IMR-90 (cell line): ENCODE results near the gene CUX1. TPM values are rescaled to one million over a fixed set of nuclear protein-coding genes. Genes with fewer than 3 reads are reported as not detected.

Experiments
- ATAC-seq: fragments of 200-7000 bp; cut with Tn5 transposase; 2 replicates; pipeline ENCODE4 v1.9.1; 2020; ENCODE audit warnings: low read depth, mild to moderate bottlenecking, moderate library complexity
- BruUV-seq: library from RNA; stranded (reverse); fragments of 400-500 nt; replicated peaks from 2 replicates; lab custom pipeline; 2021; lab: Mats Ljungman, UMichigan
- CTCF ChIA-PET: fragments of 300-600 bp; formaldehyde crosslinking; extraction: SDS; loops from one replicate; lab custom pipeline; 2021; ENCODE audit warnings: antibody characterized with exemption; lab: Yijun Ruan, JAX
- POLR2A ChIA-PET: fragments of 300-600 bp; sonication (Branson Sonifier 250); formaldehyde crosslinking; loops from one replicate; lab custom pipeline; 2022; ENCODE audit warnings: antibody characterized with exemption; ENCODE audit not compliant: unreplicated experiment; lab: Charles Lee
- DNase-seq: peaks from one replicate; pipeline ENCODE4 v3.0.0; 2013
- H2AFZ ChIP-seq: replicated peaks from 2 replicates; pipeline ENCODE3; 2013; ENCODE audit warnings: low read length, mild to moderate bottlenecking; ENCODE audit not compliant: poor library complexity
- H2AK5ac ChIP-seq: 2 replicates; pipeline ENCODE4 v1.6.1; 2013; ENCODE audit warnings: low read depth, low read length, inconsistent platforms
- H2AK9ac ChIP-seq: replicated peaks from 2 replicates; pipeline ENCODE3; 2013; ENCODE audit warnings: mild to moderate bottlenecking, low read depth, low read length, moderate library complexity; ENCODE audit not compliant: poor library complexity
- H2BK120ac ChIP-seq: 2 replicates; pipeline ENCODE4 v1.6.1; 2013; ENCODE audit warnings: low read depth, low read length, inconsistent platforms
- H2BK15ac ChIP-seq: 3 replicates; pipeline ENCODE4 v1.6.1; 2013; ENCODE audit warnings: low read depth, low read length, inconsistent platforms
- H2BK20ac ChIP-seq: 2 replicates; pipeline ENCODE4 v1.6.1; 2013; ENCODE audit warnings: low read depth, mild to moderate bottlenecking, inconsistent platforms, low read length, moderate library complexity
- H2BK5ac ChIP-seq: 2 replicates; pipeline ENCODE4 v1.6.1; 2013; ENCODE audit warnings: mild to moderate bottlenecking, low read depth, low read length, inconsistent platforms; ENCODE audit not compliant: poor library complexity, severe bottlenecking
- H3K14ac ChIP-seq: replicated peaks from 2 replicates; pipeline ENCODE4 v1.6.1; 2013; ENCODE audit warnings: low read depth, low read length, inconsistent platforms
- H3K18ac ChIP-seq: 2 replicates; pipeline ENCODE4 v1.6.1; 2013; ENCODE audit warnings: low read depth, low read length, control low read depth
- H3K23ac ChIP-seq: 2 replicates; pipeline ENCODE4 v1.6.1; 2013; ENCODE audit warnings: low read depth, low read length, inconsistent platforms
- H3K27ac ChIP-seq: 2 replicates; pipeline ENCODE4 v1.5.1; 2013; ENCODE audit warnings: mild to moderate bottlenecking, control low read depth, low read length; ENCODE audit not compliant: insufficient read depth
- H3K27me3 ChIP-seq: 2 replicates; pipeline ENCODE4 v1.6.1; 2013; ENCODE audit warnings: low read length; ENCODE audit not compliant: control insufficient read depth, insufficient read depth
- H3K36me3 ChIP-seq: 2 replicates; pipeline ENCODE4 v1.6.1; 2013; ENCODE audit warnings: low read length, mixed read lengths; ENCODE audit not compliant: control insufficient read depth, insufficient read depth
- H3K4ac ChIP-seq: 2 replicates; pipeline ENCODE4 v1.6.1; 2013; ENCODE audit warnings: low read depth, low read length, inconsistent platforms
- H3K4me1 ChIP-seq: 2 replicates; pipeline ENCODE4 v1.6.1; 2013; ENCODE audit warnings: low read length, mixed read lengths; ENCODE audit not compliant: control insufficient read depth, insufficient read depth
- H3K4me2 ChIP-seq: 2 replicates; pipeline ENCODE4 v1.6.1; 2013; ENCODE audit warnings: low read depth, mild to moderate bottlenecking, control low read depth, low read length, moderate library complexity
- H3K4me3 ChIP-seq: 2 replicates; pipeline ENCODE4 v1.5.1; 2013; ENCODE audit warnings: low read depth, mild to moderate bottlenecking, control low read depth, low read length, moderate library complexity; ENCODE audit not compliant: insufficient read depth
- H3K56ac ChIP-seq: 2 replicates; pipeline ENCODE4 v1.6.1; 2013; ENCODE audit warnings: low read length, inconsistent platforms; ENCODE audit not compliant: insufficient read depth; ENCODE audit errors: extremely low read depth
- H3K79me1 ChIP-seq, 2 experiments: 2 replicates each; pipeline ENCODE4 v1.6.1; 2013; ENCODE audit warnings: low read length in 2 of 2, inconsistent platforms in 1 of 2, low read depth in 1 of 2
- H3K9ac ChIP-seq: 2 replicates; pipeline ENCODE4 v1.6.1; 2013; ENCODE audit warnings: low read depth, low read length, control low read depth
- H3K9me1 ChIP-seq: 2 replicates; pipeline ENCODE4 v1.6.1; 2013; ENCODE audit warnings: low read length, inconsistent platforms; ENCODE audit not compliant: insufficient read depth
- H3K9me3 ChIP-seq: 2 replicates; pipeline ENCODE4 v1.6.1; 2013; ENCODE audit warnings: low read length; ENCODE audit not compliant: control insufficient read depth, insufficient read depth
- H4K20me1 ChIP-seq: 2 replicates; pipeline ENCODE4 v1.6.1; 2013; ENCODE audit warnings: low read length, inconsistent platforms; ENCODE audit not compliant: insufficient read depth
- H4K5ac ChIP-seq: 2 replicates; pipeline ENCODE4 v1.6.1; 2013; ENCODE audit warnings: mild to moderate bottlenecking, low read depth, low read length, control low read depth
- H4K8ac ChIP-seq, 2 experiments: 2 replicates each; pipeline ENCODE4 v1.6.1; 2013; ENCODE audit warnings: low read depth in 2 of 2, low read length in 2 of 2, control low read depth in 1 of 2, inconsistent platforms in 1 of 2
- H4K91ac ChIP-seq: 2 replicates; pipeline ENCODE4 v1.6.1; 2013; ENCODE audit warnings: low read depth, low read length, inconsistent platforms; ENCODE audit not compliant: insufficient read depth
- FOS ChIP-seq: fragments of 150-350 bp; IDR thresholded peaks from 2 replicates; pipeline ENCODE4 v1.6.1; 2016; ENCODE audit warnings: low read depth, low read length
- MAFK ChIP-seq: IDR thresholded peaks from 2 replicates; pipeline ENCODE4 v1.6.1; 2012; ENCODE audit warnings: low read depth, low read length, improper control_type of control experiment
- MAZ ChIP-seq: IDR thresholded peaks from 2 replicates; pipeline ENCODE4 v1.6.1; 2012; ENCODE audit warnings: low read depth, mild to moderate bottlenecking, low read length, improper control_type of control experiment, moderate library complexity, borderline replicate concordance
- MXI1 ChIP-seq: IDR thresholded peaks from 2 replicates; pipeline ENCODE4 v1.6.1; 2012; ENCODE audit warnings: low read depth, mild to moderate bottlenecking, low read length, moderate library complexity, borderline replicate concordance
- RAD21 ChIP-seq: IDR thresholded peaks from 2 replicates; pipeline ENCODE4 v1.6.1; 2012; ENCODE audit warnings: low read length, improper control_type of control experiment
- RFX5 ChIP-seq: IDR thresholded peaks from 2 replicates; pipeline ENCODE4 v1.8.0; 2012; ENCODE audit warnings: low read depth, mild to moderate bottlenecking, low read length, moderate library complexity
- SMC3 ChIP-seq: fragments of 150-350 bp; IDR thresholded peaks from 2 replicates; pipeline ENCODE4 v1.6.1; 2016; ENCODE audit warnings: low read depth, mild to moderate bottlenecking, antibody characterized with exemption, low read length, moderate library complexity
- WGBS, 2 experiments: methylation state at CpG; one replicate each; pipeline versions ENCODE4 v1.1.5 to v1.1.7; 2013; ENCODE audit warnings: missing lambda C conversion rate in 2 of 2; ENCODE audit not compliant: insufficient read length in 1 of 2; ENCODE audit errors: extremely low coverage in 2 of 2; 5-methylcytosine and 5-hydroxymethylcytosine counted together
- dilution Hi-C: fragments of 300-500 bp; cut with HindIII; formaldehyde crosslinking; loops from one replicate; pipeline ENCODE4 v1.14.3; 2018; ENCODE audit warnings: low sequenced_read_pairs; ENCODE audit not compliant: unreplicated experiment
- in situ Hi-C: fragments of 300-500 bp; cut with MboI; formaldehyde crosslinking; loops from 3 replicates; pipeline ENCODE4 v1.14.3; 2019; ENCODE audit warnings: low sequenced_read_pairs, inconsistent platforms, mixed read lengths
- intact Hi-C: fragments of 100-400 bp; cut with micrococcal nuclease; formaldehyde crosslinking; loops from 2 replicates; pipeline ENCODE4 v1.10.0; 2022
- polyA plus RNA-seq, 3 experiments: library from polyadenylated mRNA; depleted of rRNA; stranded (reverse); fragments of >200 nt; gene quantifications; 2 replicates each; pipeline ENCODE4 v1.2.3, GENCODE V29; 2012; ENCODE audit warnings: low replicate concordance in 1 of 3
- total RNA-seq: library from RNA; depleted of rRNA; stranded (reverse); fragments of >200 nt; gene quantifications from 2 replicates; pipeline ENCODE4 v1.2.3, GENCODE V29; 2012
- TF ChIP-seq, protein P1 (sequence below): fragments of 150-350 bp; IDR thresholded peaks from 2 replicates; pipeline ENCODE4 v1.6.1; 2017; ENCODE audit warnings: mild to moderate bottlenecking, antibody characterized with exemption, low read length, low read depth

The CUX1 gene
- total and polyA plus RNA-seq, 2 of the 4 experiments (the other 2 are of a cell fraction): 19.7 to 46.4 TPM

DNA sequence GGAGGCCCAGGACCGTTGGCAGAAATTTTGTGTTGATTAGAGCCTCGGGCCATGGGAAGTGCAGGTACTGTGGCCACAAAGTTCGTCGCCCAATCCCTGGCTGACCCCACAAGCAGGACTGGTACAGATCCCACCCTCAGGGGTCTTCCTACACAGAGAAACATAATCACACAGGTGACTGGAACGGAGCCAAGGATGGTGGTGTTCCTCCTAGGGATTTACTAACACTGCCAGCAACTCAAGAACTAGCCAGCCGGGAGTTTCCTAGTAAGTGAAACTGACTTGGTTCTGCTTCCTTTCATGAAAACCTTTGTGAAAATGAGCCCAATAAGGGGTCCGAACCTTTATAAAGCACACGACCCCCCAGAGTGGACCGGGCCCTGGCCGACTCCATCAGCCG is 5.7 kb downstream of the CUX1 start:
- dilution Hi-C loops: no loop called here
- no peak overlapping the region for H3K18ac ChIP-seq
- TF ChIP-seq SMC3 (no peak), RAD21 (no peak), FOS (no peak), MAFK (no peak), MAZ (no peak), RFX5 (no peak), MXI1 (no peak)
- TF ChIP-seq, protein P1, sequence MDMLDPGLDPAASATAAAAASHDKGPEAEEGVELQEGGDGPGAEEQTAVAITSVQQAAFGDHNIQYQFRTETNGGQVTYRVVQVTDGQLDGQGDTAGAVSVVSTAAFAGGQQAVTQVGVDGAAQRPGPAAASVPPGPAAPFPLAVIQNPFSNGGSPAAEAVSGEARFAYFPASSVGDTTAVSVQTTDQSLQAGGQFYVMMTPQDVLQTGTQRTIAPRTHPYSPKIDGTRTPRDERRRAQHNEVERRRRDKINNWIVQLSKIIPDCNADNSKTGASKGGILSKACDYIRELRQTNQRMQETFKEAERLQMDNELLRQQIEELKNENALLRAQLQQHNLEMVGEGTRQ: no peak
- peaks cover 15 to 79% of the 10 kb centered on the region in 2 experiments for H3K79me1 ChIP-seq
- peaks cover 83% of the 10 kb centered on the region for H4K20me1 ChIP-seq
- in situ Hi-C loops: no loop called here
- no peak overlapping the region for H4K8ac ChIP-seq
- no peak overlapping the region for H3K9ac ChIP-seq
- ChIA-PET CTCF (no interaction called here), POLR2A (interaction anchor here (0.5 kb wide), 1 partner anchor 11 kb away, joined by 4 read pairs; no protein-coding TSS in a partner anchor)
- H2AK9ac ChIP-seq: no peak overlapping the region
- H3K4me1 ChIP-seq: peaks cover 11% of the 10 kb centered on the region
- H4K5ac ChIP-seq: no peak overlapping the region
- no peaks in the 10 kb centered on the region for H3K9me3 ChIP-seq
- no peak overlapping the region for H3K23ac ChIP-seq
- no peaks in the 10 kb centered on the region for H3K36me3 ChIP-seq
- H3K4me3 ChIP-seq: no peak overlapping the region
- intact Hi-C loops: no loop called here
- WGBS, 2 experiments: 80% methylated on average over 1 of the region's 11 CpGs; no CpG with 5 or more reads in 1 of the 2 experiments
- H3K56ac ChIP-seq: no peak overlapping the region
- no TSS peak for BruUV-seq
- no peak overlapping the region for H2AFZ ChIP-seq
- no peak overlapping the region for H2AK5ac ChIP-seq
- 0 out of 2 replicates have a peak overlapping the region, but pooled peaks have one; percentile 4 for H3K14ac ChIP-seq
- DNase-seq (no peak), ATAC-seq (no peak)
- H2BK15ac ChIP-seq: no peak overlapping the region
- H3K27me3 ChIP-seq: no peaks in the 10 kb centered on the region
- no peak overlapping the region for H3K4me2 ChIP-seq
- no peak overlapping the region for H3K4ac ChIP-seq
- H3K27ac ChIP-seq: no peak overlapping the region
- no peak overlapping the region for H4K91ac ChIP-seq
- no peak overlapping the region for H2BK5ac ChIP-seq
- no peak overlapping the region for H2BK120ac ChIP-seq
- no peak overlapping the region for H2BK20ac ChIP-seq
- H3K9me1 ChIP-seq: peaks cover 7% of the 10 kb centered on the region; the same call in 1 of the 2 replicates
